Measurements from ENCODE around the gene ACTL7A.

The ACTL7A gene, protein sequence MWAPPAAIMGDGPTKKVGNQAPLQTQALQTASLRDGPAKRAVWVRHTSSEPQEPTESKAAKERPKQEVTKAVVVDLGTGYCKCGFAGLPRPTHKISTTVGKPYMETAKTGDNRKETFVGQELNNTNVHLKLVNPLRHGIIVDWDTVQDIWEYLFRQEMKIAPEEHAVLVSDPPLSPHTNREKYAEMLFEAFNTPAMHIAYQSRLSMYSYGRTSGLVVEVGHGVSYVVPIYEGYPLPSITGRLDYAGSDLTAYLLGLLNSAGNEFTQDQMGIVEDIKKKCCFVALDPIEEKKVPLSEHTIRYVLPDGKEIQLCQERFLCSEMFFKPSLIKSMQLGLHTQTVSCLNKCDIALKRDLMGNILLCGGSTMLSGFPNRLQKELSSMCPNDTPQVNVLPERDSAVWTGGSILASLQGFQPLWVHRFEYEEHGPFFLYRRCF

DNA sequence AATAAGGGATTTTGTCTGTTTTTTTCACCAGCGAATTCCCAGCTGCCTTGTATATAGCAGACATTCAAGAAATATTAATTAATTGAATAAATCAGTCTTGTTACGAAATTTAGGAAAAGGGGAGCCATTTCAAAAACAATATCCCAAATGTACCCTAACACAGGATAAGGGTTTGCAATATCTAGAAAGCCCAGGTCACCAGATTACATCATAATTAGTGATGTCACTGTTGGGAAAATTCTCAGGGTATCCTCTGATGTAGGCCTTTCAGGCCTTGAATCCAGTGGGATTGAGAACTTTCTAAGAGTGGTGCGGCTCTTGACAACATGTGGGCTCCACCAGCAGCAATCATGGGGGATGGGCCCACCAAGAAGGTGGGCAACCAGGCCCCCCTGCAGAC, at the start of gene ACTL7A:
Gene ACTL7A, plus strand, starts transcription at position 270 of the 400 bp plus-strand sequence. Its CDS starts 57 bp downstream, at position 327.
- TF ChIP-seq ZNF274 (IDR thresholded peaks at IDR 0.05; ENCODE audit: low read depth, low read length): no peak
- no peak within 1 kb of the TSS for H3K4me3 ChIP-seq (ENCODE audit: low read length)

DNA sequence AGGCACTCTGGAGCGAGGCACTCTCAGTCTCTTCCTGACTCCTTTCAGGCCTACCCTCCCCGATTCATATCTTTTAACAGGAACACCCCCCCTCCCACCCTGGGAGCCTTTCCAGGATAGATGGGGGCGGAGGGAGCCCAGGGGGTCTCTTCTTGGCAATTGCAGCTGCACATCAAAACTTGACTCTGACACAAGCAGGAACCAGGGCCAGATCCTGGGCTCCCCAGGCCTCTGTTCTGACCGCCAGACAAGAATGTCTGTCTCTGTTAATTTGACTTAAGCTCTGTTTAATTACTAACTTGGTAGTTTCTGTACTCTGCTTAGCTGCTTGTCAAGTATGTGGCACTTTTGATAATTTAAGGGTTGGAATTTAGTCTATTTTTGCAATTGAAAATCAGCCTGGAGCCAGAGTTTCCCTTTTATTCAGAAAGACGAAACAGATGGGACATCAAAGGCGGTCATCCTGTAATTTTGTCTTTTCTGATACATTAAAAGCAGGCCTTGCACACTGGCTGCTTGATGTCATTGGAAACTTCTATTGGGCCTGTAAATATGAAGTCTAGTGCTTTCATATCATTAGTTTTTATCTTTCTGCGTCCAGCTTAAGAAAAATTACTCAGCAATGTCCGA, 49.6 kb upstream of the ACTL7A start:
- no peak for TF ChIP-seq ZNF274 (IDR thresholded peaks at IDR 0.05; ENCODE audit: low read depth, low read length)
- H3K4me3 ChIP-seq (ENCODE audit: low read length): no peak overlapping the region

DNA sequence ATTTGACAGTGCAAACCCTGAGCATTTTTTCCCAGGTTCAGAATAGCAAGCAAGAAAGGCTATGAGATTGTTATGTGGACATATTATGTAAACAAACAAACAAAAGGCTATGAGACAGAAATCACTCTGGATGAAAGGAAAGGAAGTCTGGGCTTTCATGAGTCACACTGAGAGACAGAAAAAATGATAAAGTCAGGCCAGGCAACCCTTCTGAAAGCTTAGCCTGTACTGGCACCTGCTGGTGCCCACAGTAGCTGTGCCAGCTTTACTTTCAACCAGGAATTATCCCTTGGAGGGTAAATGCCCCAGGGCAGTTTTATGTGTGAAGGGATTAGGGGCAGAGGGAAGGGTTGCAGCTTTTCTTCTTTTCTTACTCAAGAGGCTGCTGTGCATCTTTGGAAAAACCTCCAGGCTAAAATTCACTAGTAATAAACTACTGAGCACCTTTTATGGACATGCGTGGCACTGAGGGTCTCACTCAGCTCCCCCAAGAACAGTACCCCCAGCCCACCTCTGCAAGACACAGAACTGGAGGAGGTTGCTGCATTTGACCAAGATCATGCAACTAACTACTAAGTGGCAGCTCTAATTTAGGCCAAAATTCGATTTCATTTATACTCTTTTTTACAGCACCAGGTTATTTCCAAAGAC, 48.0 kb upstream of the ACTL7A start:
- TF ChIP-seq ZNF274 (IDR thresholded peaks at IDR 0.05; ENCODE audit: low read depth, low read length): no peak
- no peak overlapping the region for H3K4me3 ChIP-seq (ENCODE audit: low read length)

DNA sequence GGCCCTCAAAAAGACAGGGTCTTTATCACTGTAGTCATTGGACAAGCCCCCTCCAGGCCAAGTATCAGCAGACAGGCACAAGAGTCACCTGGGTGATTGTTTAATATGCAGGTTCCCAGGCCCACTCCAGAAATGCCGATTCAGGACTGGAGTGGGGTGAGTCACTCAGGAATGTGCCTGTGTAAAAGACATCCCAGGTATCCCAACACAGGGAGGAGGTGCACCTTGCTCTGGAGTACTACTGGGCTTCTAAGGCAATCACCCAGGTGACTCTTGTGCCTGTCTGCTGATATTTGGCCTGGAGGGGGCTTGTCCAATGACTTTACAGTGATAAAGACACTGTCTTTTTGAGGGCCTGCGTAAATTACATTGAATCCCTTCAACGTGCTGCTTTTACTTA, 46.9 kb upstream of the ACTL7A start:
- H3K4me3 ChIP-seq (ENCODE audit: low read length): no peak overlapping the region
- TF ChIP-seq ZNF274 (IDR thresholded peaks at IDR 0.05; ENCODE audit: low read depth, low read length): no peak

DNA sequence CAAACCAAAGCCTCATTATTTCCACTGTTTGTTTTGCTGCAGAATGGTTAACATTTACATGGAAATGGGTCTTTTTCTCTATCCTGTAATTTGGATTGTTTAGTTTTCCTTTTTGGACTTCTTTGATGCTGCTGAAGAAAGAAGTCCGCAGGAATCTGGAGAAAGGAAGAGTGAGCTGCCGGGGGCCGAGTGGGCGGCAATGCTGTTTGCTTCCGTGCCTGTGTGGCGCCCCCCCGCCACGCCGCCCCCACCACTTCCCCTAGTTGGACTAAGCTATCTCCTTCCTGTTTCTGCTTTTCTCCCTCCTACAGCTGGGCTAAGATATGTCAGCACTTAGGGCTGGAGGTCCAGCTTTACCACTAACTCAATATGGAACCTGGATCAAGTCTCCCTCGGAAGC, 46.0 kb upstream of the ACTL7A start:
- no peak overlapping the region for H3K4me3 ChIP-seq (ENCODE audit: low read length)
- no peak for TF ChIP-seq ZNF274 (IDR thresholded peaks at IDR 0.05; ENCODE audit: low read depth, low read length)

DNA sequence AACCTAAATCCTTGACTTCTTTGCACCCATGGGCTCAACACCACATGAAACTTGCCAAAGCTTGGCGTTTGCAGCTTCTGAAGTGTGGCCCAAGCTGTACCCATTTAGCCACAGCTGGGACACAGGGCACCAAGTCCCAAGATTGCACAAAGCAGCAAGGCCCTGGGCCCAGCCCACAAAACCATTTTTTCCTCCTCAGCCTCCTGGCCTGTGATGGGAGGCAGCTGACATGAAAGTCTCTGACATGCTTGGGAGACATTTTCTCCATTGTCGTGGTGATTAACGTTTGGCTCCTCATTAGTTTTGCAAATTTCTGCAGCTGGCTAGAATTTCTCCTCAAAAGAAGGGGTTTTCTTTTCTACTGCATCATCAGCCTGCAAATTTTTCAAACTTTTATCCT, 38.2 kb upstream of the ACTL7A start:
- no peak overlapping the region for H3K4me3 ChIP-seq (ENCODE audit: low read length)
- TF ChIP-seq ZNF274 (IDR thresholded peaks at IDR 0.05; ENCODE audit: low read depth, low read length): no peak

DNA sequence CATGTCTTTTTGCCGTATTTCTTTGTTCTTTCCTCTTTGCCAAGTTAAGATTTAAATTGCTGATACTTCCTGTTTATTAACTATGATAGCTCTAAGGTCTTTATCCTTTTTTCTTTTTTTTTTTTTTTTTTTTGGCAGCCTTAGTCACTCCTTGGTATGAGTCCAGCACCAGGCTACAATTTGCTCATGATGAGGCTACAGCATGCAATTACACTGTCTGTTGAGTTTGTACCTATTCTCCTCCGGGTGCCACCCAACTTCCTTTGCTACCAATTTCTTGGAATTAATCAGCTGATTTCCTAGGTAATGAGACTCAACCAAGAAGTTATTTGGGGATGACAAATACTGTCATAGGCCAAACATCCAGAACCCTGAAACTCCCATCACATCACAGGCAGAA, 31.8 kb upstream of the ACTL7A start:
- H3K4me3 ChIP-seq (ENCODE audit: low read length): no peak overlapping the region
- no peak for TF ChIP-seq ZNF274 (IDR thresholded peaks at IDR 0.05; ENCODE audit: low read depth, low read length)

DNA sequence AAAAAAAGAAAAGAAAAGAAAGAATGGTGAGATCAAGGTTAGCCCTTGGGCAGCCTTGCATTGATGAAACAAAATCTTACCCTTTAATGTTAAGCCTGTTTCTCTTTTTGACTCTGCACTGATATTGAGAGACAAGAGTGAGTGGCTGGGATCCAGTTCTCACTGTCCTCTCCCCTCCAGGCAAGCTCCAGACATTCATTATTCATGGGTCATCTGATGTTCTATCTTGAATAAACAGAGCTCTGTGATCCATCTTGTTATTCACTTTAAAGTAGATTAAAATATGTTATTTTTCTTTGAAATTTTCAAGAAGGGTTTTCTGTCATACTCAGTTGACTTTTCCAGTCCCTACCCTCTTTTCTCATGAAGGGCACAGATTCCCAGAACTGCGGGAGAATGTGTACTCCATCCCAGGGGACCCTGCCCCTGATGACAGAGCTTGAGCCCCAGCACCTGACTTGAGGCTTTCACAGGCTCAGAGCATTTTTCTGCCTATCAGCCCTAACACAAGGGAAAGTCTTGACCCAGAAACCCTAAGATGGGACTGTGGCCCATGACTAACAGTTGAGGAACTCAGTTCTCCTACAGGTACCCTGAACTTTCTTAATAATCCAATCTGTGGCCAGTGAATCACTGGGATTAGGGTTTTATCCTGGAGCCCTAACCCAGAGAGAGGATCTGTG, 30.4 kb upstream of the ACTL7A start:
- no peak overlapping the region for H3K4me3 ChIP-seq (ENCODE audit: low read length)
- no peak for TF ChIP-seq ZNF274 (IDR thresholded peaks at IDR 0.05; ENCODE audit: low read depth, low read length)

DNA sequence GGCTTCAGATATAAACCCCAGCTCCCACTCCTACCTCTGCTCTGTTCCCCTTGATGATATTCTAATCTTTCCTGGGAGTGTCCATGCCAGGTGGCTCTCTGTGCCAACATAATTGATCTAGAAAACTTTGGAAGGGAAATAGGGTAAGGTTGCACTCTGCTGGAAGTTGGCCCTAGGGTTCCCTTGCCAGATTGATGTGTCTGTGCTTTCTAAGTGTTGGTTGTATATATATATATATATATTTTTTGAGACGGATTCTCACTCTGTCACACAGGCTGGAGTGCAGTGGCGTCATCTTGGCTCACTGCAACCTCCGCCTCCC, 29.9 kb upstream of the ACTL7A start:
- H3K4me3 ChIP-seq (ENCODE audit: low read length): no peak overlapping the region
- TF ChIP-seq ZNF274 (IDR thresholded peaks at IDR 0.05; ENCODE audit: low read depth, low read length): no peak

DNA sequence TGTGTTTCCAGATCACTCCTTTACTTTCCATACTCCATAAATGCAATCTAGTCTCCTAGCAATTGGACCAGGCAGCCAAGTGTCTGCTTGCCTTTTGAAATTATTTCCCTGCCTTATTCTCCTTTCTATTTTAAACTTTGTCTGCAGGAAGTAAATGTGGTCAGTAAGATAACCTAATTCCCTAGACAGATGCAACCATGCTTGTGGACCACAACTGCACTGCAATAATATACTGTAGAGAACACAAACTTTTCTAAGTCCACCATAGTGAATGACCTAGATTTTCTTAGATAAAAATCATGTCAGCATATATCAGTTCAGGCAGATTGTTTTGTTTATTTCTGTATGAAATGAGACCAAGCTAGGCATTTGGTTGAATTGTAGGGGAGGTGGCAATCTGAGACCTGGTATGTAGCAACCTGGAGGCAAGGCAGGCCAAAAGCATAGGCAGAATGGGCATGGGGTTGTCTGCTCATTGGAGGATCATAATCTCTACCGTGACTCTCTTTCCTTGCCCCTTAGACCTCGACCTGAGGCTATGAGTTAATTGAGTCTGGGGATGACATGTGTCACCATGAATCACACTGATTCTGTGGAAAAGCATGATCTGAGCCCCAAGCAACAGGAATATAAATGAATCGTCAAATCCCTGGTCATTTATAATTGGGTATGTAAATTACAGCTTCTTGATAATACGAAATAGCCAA, 27.0 kb upstream of the ACTL7A start:
- no peak overlapping the region for H3K4me3 ChIP-seq (ENCODE audit: low read length)
- TF ChIP-seq ZNF274 (IDR thresholded peaks at IDR 0.05; ENCODE audit: low read depth, low read length): no peak

DNA sequence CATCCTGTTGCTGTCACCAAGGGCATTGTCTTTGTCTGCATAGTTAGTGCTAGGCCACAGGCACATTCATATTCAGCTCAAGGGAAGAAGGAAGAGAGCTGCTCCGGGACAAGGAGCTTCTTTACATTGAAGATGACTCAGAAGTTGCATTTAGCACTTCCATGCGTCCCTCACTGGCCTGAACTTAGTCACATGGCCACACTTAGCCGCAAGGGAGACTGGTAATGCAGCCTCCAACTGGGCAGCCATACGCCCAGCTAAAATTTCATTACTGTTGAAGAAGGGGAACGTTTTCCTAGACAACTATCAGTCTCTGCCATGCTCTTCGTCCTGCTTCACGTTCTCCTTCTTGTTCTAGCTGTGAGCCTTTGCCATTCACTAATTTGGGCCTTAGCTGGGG, 26.2 kb upstream of the ACTL7A start:
- no peak overlapping the region for H3K4me3 ChIP-seq (ENCODE audit: low read length)
- no peak for TF ChIP-seq ZNF274 (IDR thresholded peaks at IDR 0.05; ENCODE audit: low read depth, low read length)

DNA sequence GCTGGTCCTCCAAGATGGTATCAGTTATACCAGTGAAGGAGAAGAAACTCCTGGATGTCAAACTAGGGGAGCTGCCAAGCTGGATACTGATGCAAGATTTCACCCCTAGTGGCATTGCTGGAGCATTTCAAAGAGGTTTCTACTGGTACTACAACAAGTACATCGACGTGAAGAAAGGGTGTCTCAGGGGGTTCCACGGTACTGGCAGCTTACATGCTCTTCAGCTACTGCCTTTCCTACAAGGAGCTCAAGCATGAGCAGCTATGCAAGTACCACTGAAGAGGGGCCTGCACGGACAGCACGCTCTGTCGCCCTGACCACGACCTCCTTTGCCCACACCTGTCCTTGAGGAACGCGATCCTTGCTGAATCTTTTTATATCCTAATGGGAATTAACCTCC, 25.7 kb upstream of the ACTL7A start:
- no peak overlapping the region for H3K4me3 ChIP-seq (ENCODE audit: low read length)
- TF ChIP-seq ZNF274 (IDR thresholded peaks at IDR 0.05; ENCODE audit: low read depth, low read length): no peak

DNA sequence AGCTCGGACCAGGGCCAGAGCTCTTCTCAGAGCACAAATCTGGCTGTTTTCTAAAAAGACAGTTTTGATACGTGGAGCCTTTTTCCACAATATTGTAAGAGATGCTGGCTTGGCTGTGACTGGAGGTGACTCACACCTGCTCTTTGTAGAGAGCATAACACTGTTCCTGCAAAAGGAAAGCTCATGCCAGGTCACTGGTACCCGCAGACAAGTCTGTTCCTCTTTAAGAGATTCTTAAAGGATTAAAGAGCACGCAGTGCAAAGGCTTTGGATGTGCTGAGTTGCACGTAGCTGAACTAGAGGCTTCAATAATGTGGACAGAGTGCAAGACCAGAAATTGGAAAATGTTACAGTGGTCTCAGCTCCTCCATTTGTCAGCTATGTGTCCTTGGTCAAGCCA, 25.3 kb upstream of the ACTL7A start:
- no peak for TF ChIP-seq ZNF274 (IDR thresholded peaks at IDR 0.05; ENCODE audit: low read depth, low read length)
- no peak overlapping the region for H3K4me3 ChIP-seq (ENCODE audit: low read length)

DNA sequence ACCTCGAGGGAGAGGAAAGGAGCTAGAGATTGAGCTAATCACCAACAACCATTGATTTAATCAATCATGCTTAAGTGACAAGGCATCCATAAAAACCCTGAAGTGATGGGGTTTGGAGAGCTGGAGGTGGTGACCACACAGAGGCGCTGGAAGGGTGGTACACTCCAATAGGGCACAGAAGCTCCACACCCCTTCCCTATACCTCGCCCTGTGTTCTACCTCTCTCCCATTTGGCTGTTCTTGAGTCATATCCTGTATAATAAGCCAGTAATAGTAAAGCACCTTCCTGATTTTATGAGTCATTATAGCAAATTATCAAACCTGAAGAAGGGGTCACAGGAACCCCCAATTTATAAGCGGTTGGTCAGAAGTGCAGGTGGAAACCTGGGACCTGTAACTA, 24.5 kb upstream of the ACTL7A start:
- TF ChIP-seq ZNF274 (IDR thresholded peaks at IDR 0.05; ENCODE audit: low read depth, low read length): no peak
- no peak overlapping the region for H3K4me3 ChIP-seq (ENCODE audit: low read length)
